Activated CD8-positive, alpha-beta memory T cell treated with anti-CD3 and anti-CD28 coated beads, Interleukin-2, amount 10 ng/mL, durations not matched to agents 7 days and 5 days (primary cell): ENCODE measurements around the gene XYLT1. TPM values are rescaled to one million over a fixed set of nuclear protein-coding genes. Genes with fewer than 3 reads are reported as not detected.
"Not testable (repeated sequence)": the region's sequence is repeated elsewhere in the genome, so short reads cannot be mapped to it uniquely, and the experiment has no call there.

Experiments
- ATAC-seq: fragments of 150-1000 bp; cut with Tn5 transposase; one replicate; pipeline ENCODE4 v1.10.0; 2021; ENCODE audit warnings: moderate library complexity
- CTCF ChIA-PET: fragments of 350-600 bp; sonication (Branson Sonifier 250); formaldehyde crosslinking; loops from one replicate; lab custom pipeline; 2021; ENCODE audit warnings: antibody characterized with exemption; lab: Charles Lee
- DNase-seq: peaks from one replicate; pipeline ENCODE4 v3.0.0-alpha.2; 2020
- H3K27ac Mint-ChIP-seq: one replicate; pipeline ENCODE4 v1.8.0; 2021; ENCODE audit warnings: mild to moderate bottlenecking, mixed read lengths
- H3K27me3 Mint-ChIP-seq: one replicate; pipeline ENCODE4 v1.8.0; 2021; ENCODE audit warnings: mixed read lengths
- H3K36me3 Mint-ChIP-seq: one replicate; pipeline ENCODE4 v1.8.0; 2021; ENCODE audit warnings: mild to moderate bottlenecking, mixed read lengths
- H3K4me1 Mint-ChIP-seq: one replicate; pipeline ENCODE4 v1.8.0; 2021; ENCODE audit warnings: mixed read lengths
- H3K4me3 Mint-ChIP-seq: one replicate; pipeline ENCODE4 v1.8.0; 2021; ENCODE audit warnings: mild to moderate bottlenecking, moderate library complexity, mixed read lengths
- H3K9me3 Mint-ChIP-seq: one replicate; pipeline ENCODE4 v1.8.0; 2022; ENCODE audit warnings: low read depth, mixed read lengths
- total RNA-seq, 2 experiments: library from RNA; stranded (reverse); gene quantifications; one replicate each; pipeline ENCODE4 v1.2.3, GENCODE V29; 2021

XYLT1 gene
- total RNA-seq, 2 experiments from 2014 or later = 35.7 to 40.9 TPM

- CTCF ChIA-PET = interaction anchor here (1.2 kb wide), 1 partner anchor 23 kb away, joined by 3 read pairs; no protein-coding TSS in a partner anchor
- Mint-ChIP-seq H3K27me3 (no peaks in the 10 kb centered on the region), H3K4me3 (no peak overlapping the region), H3K36me3 (peaks cover 8% of the 10 kb centered on the region), H3K9me3 (no peaks in the 10 kb centered on the region), H3K4me1 (peaks cover 16% of the 10 kb centered on the region), H3K27ac (no peak overlapping the region)
- ATAC-seq (no peak), DNase-seq (no peak)
Observed at GRCh38 chr16:17309510-17309909, 161.2 kb downstream of the XYLT1 start.

- H3K9me3 Mint-ChIP-seq = no peaks in the 10 kb centered on the region
- no peak for DNase-seq
- no peak for ATAC-seq
- no peak overlapping the region for H3K4me3 Mint-ChIP-seq
- H3K27ac Mint-ChIP-seq = no peak overlapping the region
- CTCF ChIA-PET = no interaction called here
- H3K4me1 Mint-ChIP-seq = peaks cover 19% of the 10 kb centered on the region
- H3K36me3 Mint-ChIP-seq = peaks cover 8% of the 10 kb centered on the region
- no peaks in the 10 kb centered on the region for H3K27me3 Mint-ChIP-seq
Observed at GRCh38 chr16:17308186-17308585, 162.6 kb downstream of the XYLT1 start.

GRCh38 chr16:17307504-17307903 is 163.3 kb downstream of the XYLT1 start:
- H3K27me3 Mint-ChIP-seq = no peaks in the 10 kb centered on the region
- H3K9me3 Mint-ChIP-seq = no peaks in the 10 kb centered on the region
- peaks cover 9% of the 10 kb centered on the region for H3K36me3 Mint-ChIP-seq
- ATAC-seq (no peak), DNase-seq (no peak)
- no peak overlapping the region for H3K4me3 Mint-ChIP-seq
- CTCF ChIA-PET = no interaction called here
- peaks cover 25% of the 10 kb centered on the region for H3K4me1 Mint-ChIP-seq
- no peak overlapping the region for H3K27ac Mint-ChIP-seq

GRCh38 chr16:17306745-17307144 is 164.0 kb downstream of the XYLT1 start:
- H3K36me3 Mint-ChIP-seq = peaks cover 6% of the 10 kb centered on the region
- no peak overlapping the region for H3K27ac Mint-ChIP-seq
- no peaks in the 10 kb centered on the region for H3K9me3 Mint-ChIP-seq
- CTCF ChIA-PET = no interaction called here
- H3K4me3 Mint-ChIP-seq = no peak overlapping the region
- no peaks in the 10 kb centered on the region for H3K27me3 Mint-ChIP-seq
- ATAC-seq (no peak), DNase-seq (no peak)
- peaks cover 31% of the 10 kb centered on the region for H3K4me1 Mint-ChIP-seq

GRCh38 chr16:17306211-17306610 is 164.5 kb downstream of the XYLT1 start:
- H3K27me3 Mint-ChIP-seq, CTCF ChIA-PET, H3K27ac Mint-ChIP-seq, H3K9me3 Mint-ChIP-seq, H3K4me3 Mint-ChIP-seq, H3K36me3 Mint-ChIP-seq, DNase-seq, ATAC-seq: not testable (repeated sequence)
- H3K4me1 Mint-ChIP-seq = peaks cover 35% of the 10 kb centered on the region

- CTCF ChIA-PET = no interaction called here
- DNase-seq = peak; percentile 43
- Mint-ChIP-seq H3K27ac (no peak overlapping the region), H3K4me1 (peaks cover 37% of the 10 kb centered on the region), H3K4me3 (no peak overlapping the region), H3K9me3 (no peaks in the 10 kb centered on the region), H3K36me3 (peaks cover 3% of the 10 kb centered on the region), H3K27me3 (no peaks in the 10 kb centered on the region)
- peak; percentile 47 for ATAC-seq
Observed at GRCh38 chr16:17305694-17306093, 165.1 kb downstream of the XYLT1 start.

- no peak for DNase-seq
- no peak overlapping the region for H3K4me3 Mint-ChIP-seq
- H3K4me1 Mint-ChIP-seq = peaks cover 39% of the 10 kb centered on the region
- no peak for ATAC-seq
- H3K9me3 Mint-ChIP-seq = no peaks in the 10 kb centered on the region
- CTCF ChIA-PET = interaction anchor here (0.7 kb wide), 1 partner anchor 17 kb away, joined by 3 read pairs; no protein-coding TSS in a partner anchor
- no peak overlapping the region for H3K27ac Mint-ChIP-seq
- H3K36me3 Mint-ChIP-seq = peaks cover 3% of the 10 kb centered on the region
- no peaks in the 10 kb centered on the region for H3K27me3 Mint-ChIP-seq
Observed at GRCh38 chr16:17304491-17305119, 166.2 kb downstream of the XYLT1 start.

- Mint-ChIP-seq H3K4me1 (peaks cover 39% of the 10 kb centered on the region), H3K27ac (no peak overlapping the region), H3K27me3 (no peaks in the 10 kb centered on the region), H3K4me3 (no peak overlapping the region), H3K9me3 (no peaks in the 10 kb centered on the region), H3K36me3 (peaks cover 3% of the 10 kb centered on the region)
- DNase-seq (no peak), ATAC-seq (no peak)
- CTCF ChIA-PET = interaction anchor here (0.7 kb wide), 1 partner anchor 16 kb away, joined by 3 read pairs; no protein-coding TSS in a partner anchor
Observed at GRCh38 chr16:17304106-17304490, 166.7 kb downstream of the XYLT1 start.

GRCh38 chr16:17303101-17303500 is 167.7 kb downstream of the XYLT1 start:
- Mint-ChIP-seq H3K36me3 (peaks cover 3% of the 10 kb centered on the region), H3K27me3 (no peaks in the 10 kb centered on the region), H3K27ac (peak overlapping the region; percentile 34), H3K4me1 (peaks cover 39% of the 10 kb centered on the region), H3K9me3 (no peaks in the 10 kb centered on the region), H3K4me3 (no peak overlapping the region)
- ATAC-seq (no peak), DNase-seq (no peak)
- CTCF ChIA-PET = interaction anchor here (1.6 kb wide), 1 partner anchor 13 kb away, joined by 4 read pairs; no protein-coding TSS in a partner anchor

GRCh38 chr16:17302620-17303019 is 168.1 kb downstream of the XYLT1 start:
- H3K36me3 Mint-ChIP-seq = peaks cover 3% of the 10 kb centered on the region

GRCh38 chr16:17302214-17302613 is 168.5 kb downstream of the XYLT1 start:
- Mint-ChIP-seq H3K27ac (no peak overlapping the region), H3K9me3 (no peaks in the 10 kb centered on the region), H3K36me3 (peaks cover 3% of the 10 kb centered on the region), H3K4me1 (peaks cover 39% of the 10 kb centered on the region), H3K4me3 (no peak overlapping the region), H3K27me3 (no peaks in the 10 kb centered on the region)
- DNase-seq (peak; percentile 42), ATAC-seq (peak; percentile 49)
- CTCF ChIA-PET = interaction anchor here (0.6 to 1.6 kb wide), 2 partner anchors 12 kb away, joined by 3 to 4 read pairs; no protein-coding TSS in a partner anchor

More at GRCh38 chr16:17302620-17303019, 168.1 kb downstream of the XYLT1 start:
- ATAC-seq (no peak), DNase-seq (no peak)
- CTCF ChIA-PET = interaction anchor here (0.6 to 1.6 kb wide), 2 partner anchors 12 kb away, joined by 3 to 4 read pairs; no protein-coding TSS in a partner anchor
- Mint-ChIP-seq H3K4me1 (peaks cover 39% of the 10 kb centered on the region), H3K27me3 (no peaks in the 10 kb centered on the region), H3K4me3 (no peak overlapping the region), H3K9me3 (no peaks in the 10 kb centered on the region), H3K27ac (peak overlapping the region; percentile 34)

- Mint-ChIP-seq H3K4me3 (no peak overlapping the region), H3K27ac (no peak overlapping the region), H3K9me3 (no peaks in the 10 kb centered on the region), H3K4me1 (peaks cover 39% of the 10 kb centered on the region), H3K36me3 (peaks cover 3% of the 10 kb centered on the region), H3K27me3 (no peaks in the 10 kb centered on the region)
- ATAC-seq (no peak), DNase-seq (no peak)
- CTCF ChIA-PET = interaction anchor here (1.6 kb wide), 1 partner anchor 11 kb away, joined by 4 read pairs; no protein-coding TSS in a partner anchor
Observed at GRCh38 chr16:17301593-17302135, 169.1 kb downstream of the XYLT1 start.

- H3K27me3 Mint-ChIP-seq = no peaks in the 10 kb centered on the region
- no peaks in the 10 kb centered on the region for H3K9me3 Mint-ChIP-seq
- H3K27ac Mint-ChIP-seq = no peak overlapping the region
- ATAC-seq (no peak), DNase-seq (no peak)
- H3K36me3 Mint-ChIP-seq = peaks cover 3% of the 10 kb centered on the region
- CTCF ChIA-PET = no interaction called here
- H3K4me3 Mint-ChIP-seq = no peak overlapping the region
- H3K4me1 Mint-ChIP-seq = peaks cover 38% of the 10 kb centered on the region
Observed at GRCh38 chr16:17301184-17301583, 169.6 kb downstream of the XYLT1 start.

- no peak overlapping the region for H3K27ac Mint-ChIP-seq
- DNase-seq (no peak), ATAC-seq (no peak)
- H3K4me3 Mint-ChIP-seq = no peak overlapping the region
- CTCF ChIA-PET = interaction anchor here (0.7 to 0.9 kb wide), 2 partner anchors 17 to 24 kb away, joined by 3 read pairs; no protein-coding TSS in a partner anchor
- peaks cover 32% of the 10 kb centered on the region for H3K4me1 Mint-ChIP-seq
- no peaks in the 10 kb centered on the region for H3K9me3 Mint-ChIP-seq
- peaks cover 4% of the 10 kb centered on the region for H3K36me3 Mint-ChIP-seq
- H3K27me3 Mint-ChIP-seq = no peaks in the 10 kb centered on the region
Observed at GRCh38 chr16:17299790-17300189, 171.0 kb downstream of the XYLT1 start.
